ENCODE measurements around the gene RASA4B. TPM values are rescaled to one million over a fixed set of nuclear protein-coding genes. Genes with fewer than 3 reads are reported as not detected.
A peak's percentile ranks its signal among the peaks of the same experiment; 100 is the strongest.

The RASA4B gene
- total and polyA plus RNA-seq, 9 of the 15 experiments (the other 6 are each of a cell fraction or from before 2014, with no cell fraction given), result 0.01 to 2.9 (median 1.5) TPM; not detected in 1

DNA sequence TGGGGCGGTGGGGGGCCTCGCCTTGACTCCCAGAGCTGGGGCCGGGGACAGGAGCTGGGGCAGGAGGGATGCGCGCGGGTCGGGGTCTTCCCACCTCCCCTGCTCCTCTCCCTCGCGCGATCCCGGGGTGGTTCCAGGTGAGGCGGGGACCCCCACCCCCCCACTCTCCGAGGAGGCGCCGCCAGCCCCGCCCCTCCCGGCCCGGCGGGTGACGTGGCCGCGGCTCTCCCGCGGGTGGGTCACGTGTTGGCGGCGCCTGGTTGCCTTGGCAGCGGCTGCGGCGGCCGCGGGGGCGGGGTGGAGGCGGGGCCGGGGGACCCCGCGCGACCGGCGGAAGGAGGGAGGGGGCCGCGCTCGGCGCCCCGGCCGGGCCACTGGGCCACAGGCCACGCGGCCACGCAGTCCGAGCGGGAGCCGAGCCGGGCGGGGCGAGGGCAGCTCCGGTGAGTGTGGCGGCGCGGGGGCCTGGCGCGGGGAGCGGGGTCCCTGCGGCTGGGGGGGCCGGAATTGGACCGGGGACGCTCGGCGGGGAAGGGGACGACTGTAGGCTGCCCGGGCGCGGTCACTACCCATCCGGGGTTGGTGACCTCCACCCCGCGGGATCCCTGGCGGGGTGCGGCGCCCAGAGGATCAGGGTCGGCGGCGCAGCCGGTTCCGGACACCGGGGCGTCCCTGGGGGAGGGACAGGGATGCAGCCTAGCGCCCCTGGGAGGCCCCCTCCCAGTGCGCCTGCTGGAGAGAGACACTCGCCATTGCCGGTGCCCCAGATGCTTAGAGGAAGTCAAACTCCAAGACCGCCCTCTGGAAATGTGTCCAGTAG, 84.1 kb downstream of the RASA4B start, which contains the start of gene ORAI2 (continued):
- TF ChIP-seq, protein P1, sequence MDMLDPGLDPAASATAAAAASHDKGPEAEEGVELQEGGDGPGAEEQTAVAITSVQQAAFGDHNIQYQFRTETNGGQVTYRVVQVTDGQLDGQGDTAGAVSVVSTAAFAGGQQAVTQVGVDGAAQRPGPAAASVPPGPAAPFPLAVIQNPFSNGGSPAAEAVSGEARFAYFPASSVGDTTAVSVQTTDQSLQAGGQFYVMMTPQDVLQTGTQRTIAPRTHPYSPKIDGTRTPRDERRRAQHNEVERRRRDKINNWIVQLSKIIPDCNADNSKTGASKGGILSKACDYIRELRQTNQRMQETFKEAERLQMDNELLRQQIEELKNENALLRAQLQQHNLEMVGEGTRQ (CRISPR knock-in tag; IDR thresholded peaks at IDR 0.05), result peak; percentile 92
- no peak for TF ChIP-seq SOX6 (IDR thresholded peaks at IDR 0.05)
- TF ChIP-seq, protein P2, sequence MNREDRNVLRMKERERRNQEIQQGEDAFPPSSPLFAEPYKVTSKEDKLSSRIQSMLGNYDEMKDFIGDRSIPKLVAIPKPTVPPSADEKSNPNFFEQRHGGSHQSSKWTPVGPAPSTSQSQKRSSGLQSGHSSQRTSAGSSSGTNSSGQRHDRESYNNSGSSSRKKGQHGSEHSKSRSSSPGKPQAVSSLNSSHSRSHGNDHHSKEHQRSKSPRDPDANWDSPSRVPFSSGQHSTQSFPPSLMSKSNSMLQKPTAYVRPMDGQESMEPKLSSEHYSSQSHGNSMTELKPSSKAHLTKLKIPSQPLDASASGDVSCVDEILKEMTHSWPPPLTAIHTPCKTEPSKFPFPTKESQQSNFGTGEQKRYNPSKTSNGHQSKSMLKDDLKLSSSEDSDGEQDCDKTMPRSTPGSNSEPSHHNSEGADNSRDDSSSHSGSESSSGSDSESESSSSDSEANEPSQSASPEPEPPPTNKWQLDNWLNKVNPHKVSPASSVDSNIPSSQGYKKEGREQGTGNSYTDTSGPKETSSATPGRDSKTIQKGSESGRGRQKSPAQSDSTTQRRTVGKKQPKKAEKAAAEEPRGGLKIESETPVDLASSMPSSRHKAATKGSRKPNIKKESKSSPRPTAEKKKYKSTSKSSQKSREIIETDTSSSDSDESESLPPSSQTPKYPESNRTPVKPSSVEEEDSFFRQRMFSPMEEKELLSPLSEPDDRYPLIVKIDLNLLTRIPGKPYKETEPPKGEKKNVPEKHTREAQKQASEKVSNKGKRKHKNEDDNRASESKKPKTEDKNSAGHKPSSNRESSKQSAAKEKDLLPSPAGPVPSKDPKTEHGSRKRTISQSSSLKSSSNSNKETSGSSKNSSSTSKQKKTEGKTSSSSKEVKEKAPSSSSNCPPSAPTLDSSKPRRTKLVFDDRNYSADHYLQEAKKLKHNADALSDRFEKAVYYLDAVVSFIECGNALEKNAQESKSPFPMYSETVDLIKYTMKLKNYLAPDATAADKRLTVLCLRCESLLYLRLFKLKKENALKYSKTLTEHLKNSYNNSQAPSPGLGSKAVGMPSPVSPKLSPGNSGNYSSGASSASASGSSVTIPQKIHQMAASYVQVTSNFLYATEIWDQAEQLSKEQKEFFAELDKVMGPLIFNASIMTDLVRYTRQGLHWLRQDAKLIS (CRISPR knock-in tag; IDR thresholded peaks at IDR 0.05), result 0 out of 2 replicates have a peak, but pooled peaks have one; percentile 30
- TF ChIP-seq ZNF778 (CRISPR knock-in tag; IDR thresholded peaks at IDR 0.05), result no peak
- peak; percentile 50; the same call in 1 of the 2 replicates for TF ChIP-seq JUND (IDR thresholded peaks at IDR 0.05; ENCODE audit: borderline replicate concordance, low read depth, low read length)
- TF ChIP-seq JUND (tag; IDR thresholded peaks at IDR 0.05; ENCODE audit: borderline replicate concordance, low read depth, low read length), result no peak; the same call in 2 of the 3 replicates
- TF ChIP-seq, protein P3, sequence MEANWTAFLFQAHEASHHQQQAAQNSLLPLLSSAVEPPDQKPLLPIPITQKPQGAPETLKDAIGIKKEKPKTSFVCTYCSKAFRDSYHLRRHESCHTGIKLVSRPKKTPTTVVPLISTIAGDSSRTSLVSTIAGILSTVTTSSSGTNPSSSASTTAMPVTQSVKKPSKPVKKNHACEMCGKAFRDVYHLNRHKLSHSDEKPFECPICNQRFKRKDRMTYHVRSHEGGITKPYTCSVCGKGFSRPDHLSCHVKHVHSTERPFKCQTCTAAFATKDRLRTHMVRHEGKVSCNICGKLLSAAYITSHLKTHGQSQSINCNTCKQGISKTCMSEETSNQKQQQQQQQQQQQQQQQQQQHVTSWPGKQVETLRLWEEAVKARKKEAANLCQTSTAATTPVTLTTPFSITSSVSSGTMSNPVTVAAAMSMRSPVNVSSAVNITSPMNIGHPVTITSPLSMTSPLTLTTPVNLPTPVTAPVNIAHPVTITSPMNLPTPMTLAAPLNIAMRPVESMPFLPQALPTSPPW (CRISPR knock-in tag; IDR thresholded peaks at IDR 0.05), result peak; percentile 98
- TF ChIP-seq CXXC5 (CRISPR knock-in tag; IDR thresholded peaks at IDR 0.05), result peak; percentile 85
- TF ChIP-seq GABPA (tag; conservative IDR thresholded peaks at IDR 0.05; ENCODE audit: low read depth), result peak; percentile 65
- TF ChIP-seq, protein P4, sequence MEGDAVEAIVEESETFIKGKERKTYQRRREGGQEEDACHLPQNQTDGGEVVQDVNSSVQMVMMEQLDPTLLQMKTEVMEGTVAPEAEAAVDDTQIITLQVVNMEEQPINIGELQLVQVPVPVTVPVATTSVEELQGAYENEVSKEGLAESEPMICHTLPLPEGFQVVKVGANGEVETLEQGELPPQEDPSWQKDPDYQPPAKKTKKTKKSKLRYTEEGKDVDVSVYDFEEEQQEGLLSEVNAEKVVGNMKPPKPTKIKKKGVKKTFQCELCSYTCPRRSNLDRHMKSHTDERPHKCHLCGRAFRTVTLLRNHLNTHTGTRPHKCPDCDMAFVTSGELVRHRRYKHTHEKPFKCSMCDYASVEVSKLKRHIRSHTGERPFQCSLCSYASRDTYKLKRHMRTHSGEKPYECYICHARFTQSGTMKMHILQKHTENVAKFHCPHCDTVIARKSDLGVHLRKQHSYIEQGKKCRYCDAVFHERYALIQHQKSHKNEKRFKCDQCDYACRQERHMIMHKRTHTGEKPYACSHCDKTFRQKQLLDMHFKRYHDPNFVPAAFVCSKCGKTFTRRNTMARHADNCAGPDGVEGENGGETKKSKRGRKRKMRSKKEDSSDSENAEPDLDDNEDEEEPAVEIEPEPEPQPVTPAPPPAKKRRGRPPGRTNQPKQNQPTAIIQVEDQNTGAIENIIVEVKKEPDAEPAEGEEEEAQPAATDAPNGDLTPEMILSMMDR (IDR thresholded peaks at IDR 0.05 in 2 of 3, conservative IDR thresholded peaks at IDR 0.05 in 1 of 3; ENCODE audit: insufficient read depth in 2 of 3, low read depth in 1 of 3, low read length in 3 of 3), result 0 out of 6 replicates have a peak, but pooled peaks of 1 of the 3 experiments have one; percentile 11
- no peak for TF ChIP-seq TCF7 (IDR thresholded peaks at IDR 0.05; ENCODE audit: borderline replicate concordance)
- peak; percentile 20; the same call in 1 of the 2 replicates for TF ChIP-seq SPI1 (IDR thresholded peaks at IDR 0.05; ENCODE audit: borderline replicate concordance, low read depth, low read length)
